HCT116 (cell line): ENCODE results near the gene NEURL1B. TPM values are rescaled to one million over a fixed set of nuclear protein-coding genes. Genes with fewer than 3 reads are reported as not detected.

Experiments used
- ATAC-seq: fragments of 200-7000 bp; cut with Tn5 transposase; 2 replicates; pipeline ENCODE4 v1.9.1; 2020; ENCODE audit warnings: mild to moderate bottlenecking, moderate library complexity
- BruUV-seq: library from RNA; stranded (reverse); fragments of 400-500 nt; replicated peaks from 2 replicates; lab custom pipeline; 2021; lab: Mats Ljungman, UMichigan
- CTCF ChIA-PET: fragments of 300-600 bp; sonication (Branson Sonifier 250); formaldehyde crosslinking; loops from one replicate; lab custom pipeline; 2021; ENCODE audit warnings: antibody characterized with exemption; lab: Charles Lee
- POLR2A ChIA-PET: fragments of 300-600, 350-600 bp; sonication (Branson Sonifier 250); formaldehyde crosslinking; loops from one replicate; lab custom pipeline; 2021; ENCODE audit warnings: antibody characterized with exemption; lab: Charles Lee
- RAD21 ChIA-PET, 2 experiments: fragments of 300-600 bp; sonication (Branson Sonifier 250); formaldehyde crosslinking; loops; one replicate each; lab custom pipeline; 2023; ENCODE audit warnings: low total read pairs in 2 of 2; ENCODE audit not compliant: uncharacterized antibody in 2 of 2, unreplicated experiment in 2 of 2, low non-redundant PET in 1 of 2; lab: Charles Lee
- DNase-seq: peaks from one replicate; pipeline ENCODE4 v3.0.0-alpha.2; 2010; ENCODE audit warnings: low read depth, low spot score
- H2AFZ ChIP-seq: fragments of 200-600 bp; shearing (Covaris generic), sonication (generic); 2 replicates; pipeline ENCODE4 v1.6.1; 2017; ENCODE audit warnings: low read depth, mixed run types, mixed read lengths, antibody characterized with exemption, low read length; ENCODE audit not compliant: poor library complexity, severe bottlenecking
- H3K27ac ChIP-seq: 2 replicates; pipeline ENCODE4 v1.5.1; 2012; ENCODE audit warnings: low read depth, low read length
- H3K27me3 ChIP-seq: fragments of 200-600 bp; sonication (generic); 2 replicates; pipeline ENCODE4 v1.6.1; 2016; ENCODE audit warnings: mixed run types, low read length, mixed read lengths; ENCODE audit not compliant: insufficient read depth
- H3K36me3 ChIP-seq, 2 experiments: fragments of 200-500 bp in 1 of 2; fragments of 200-600 bp in 1 of 2; sonication (Bioruptor generic) in 1 of 2; sonication (generic) in 1 of 2; 2 replicates each; pipeline versions ENCODE4 v1.5.1 to v1.6.1; 2014 to 2016; ENCODE audit warnings: low read length in 2 of 2, inconsistent platforms in 1 of 2, mixed read lengths in 1 of 2, mixed run types in 1 of 2; ENCODE audit not compliant: insufficient read depth in 2 of 2, control insufficient read depth in 1 of 2
- H3K4me1 ChIP-seq, 2 experiments: fragments of 200-600 bp in 1 of 2; sonication (generic) in 1 of 2; 2 replicates each; pipeline versions ENCODE4 v1.5.1 to v1.6.1; 2012 to 2017; ENCODE audit warnings: low read length in 2 of 2, inconsistent platforms in 1 of 2, mild to moderate bottlenecking in 1 of 2, mixed read lengths in 1 of 2, mixed run types in 1 of 2, moderate library complexity in 1 of 2; ENCODE audit not compliant: insufficient read depth in 2 of 2, control insufficient read depth in 1 of 2
- H3K4me2 ChIP-seq: fragments of 200-600 bp; sonication (generic); 2 replicates; pipeline ENCODE4 v1.6.1; 2017; ENCODE audit warnings: mixed run types, low read length, mixed read lengths
- H3K4me3 ChIP-seq, 2 experiments: fragments of 200-600 bp in 1 of 2; sonication (generic) in 1 of 2; replicated peaks in 1 of 2; 2 replicates each; pipeline ENCODE4 v1.5.1; 2011 to 2016; ENCODE audit warnings: low read length in 2 of 2, control low read depth in 1 of 2, low read depth in 1 of 2, mild to moderate bottlenecking in 1 of 2, mixed read lengths in 1 of 2, mixed run types in 1 of 2
- H3K79me2 ChIP-seq: fragments of 200-600 bp; sonication (generic); 2 replicates; pipeline ENCODE4 v1.6.1; 2017; ENCODE audit warnings: mild to moderate bottlenecking, mixed run types, low read length, moderate library complexity, mixed read lengths; ENCODE audit not compliant: insufficient read depth
- H3K9ac ChIP-seq: fragments of 200-600 bp; sonication (generic); 2 replicates; pipeline ENCODE4 v1.6.1; 2016; ENCODE audit warnings: low read length, mixed read lengths
- H3K9me2 ChIP-seq: fragments of 200-600 bp; sonication (generic), shearing (Covaris generic); 2 replicates; pipeline ENCODE4 v1.6.1; 2017; ENCODE audit warnings: mixed run types, mild to moderate bottlenecking, moderate library complexity; ENCODE audit not compliant: insufficient read depth
- H3K9me3 ChIP-seq, 2 experiments: fragments of 200-500 bp in 1 of 2; fragments of 200-600 bp in 1 of 2; sonication (Bioruptor generic) in 1 of 2; sonication (generic) in 1 of 2; 2 replicates each; pipeline ENCODE4 v1.6.1; 2014 to 2017; ENCODE audit warnings: low read length in 2 of 2, mixed read lengths in 2 of 2, inconsistent platforms in 1 of 2, low read depth in 1 of 2, mild to moderate bottlenecking in 1 of 2, mixed run types in 1 of 2, moderate library complexity in 1 of 2; ENCODE audit not compliant: control insufficient read depth in 1 of 2, insufficient read depth in 1 of 2
- H4K20me1 ChIP-seq: fragments of 200-600 bp; sonication (generic), shearing (Covaris generic); 2 replicates; pipeline ENCODE4 v1.6.1; 2017; ENCODE audit warnings: mixed run types, mild to moderate bottlenecking, moderate library complexity; ENCODE audit not compliant: insufficient read depth
- CBX3 ChIP-seq: IDR thresholded peaks from 2 replicates; pipeline ENCODE4 v1.6.1; 2012; ENCODE audit warnings: low read depth
- CTCF ChIP-seq, 3 experiments: fragments of 200-600 bp in 1 of 3; sonication (generic) in 1 of 3; IDR thresholded peaks in 2 of 3; conservative IDR thresholded peaks in 1 of 3; 2 replicates each; pipeline ENCODE4 v1.5.1; 2012 to 2017; ENCODE audit warnings: low read depth in 2 of 3, low read length in 2 of 3, antibody characterized with exemption in 1 of 3, borderline replicate concordance in 1 of 3, control low read depth in 1 of 3, mild to moderate bottlenecking in 1 of 3, mixed read lengths in 1 of 3, mixed run types in 1 of 3, moderate library complexity in 1 of 3; ENCODE audit not compliant: insufficient read depth in 1 of 3
- EZH2 ChIP-seq: fragments of 200-600 bp; sonication (generic); IDR thresholded peaks from 2 replicates; pipeline ENCODE4 v1.6.1; 2017; ENCODE audit warnings: antibody characterized with exemption, mixed run types
- EZH2phosphoT487 ChIP-seq: fragments of 200-600 bp; IDR thresholded peaks from 2 replicates; pipeline ENCODE4 v1.6.1; 2018; ENCODE audit warnings: antibody characterized with exemption, borderline replicate concordance
- FOSL1 ChIP-seq: IDR thresholded peaks from 2 replicates; pipeline ENCODE4 v1.6.1; 2012; ENCODE audit warnings: low read depth
- MAX ChIP-seq: IDR thresholded peaks from 2 replicates; pipeline ENCODE4 v1.6.1; 2012
- POLR2A ChIP-seq: IDR thresholded peaks from 2 replicates; pipeline ENCODE4 v1.7.0; 2011; ENCODE audit warnings: borderline replicate concordance; ENCODE audit not compliant: insufficient read depth, insufficient read length; ENCODE audit errors: extremely low read depth
- POLR2AphosphoS5 ChIP-seq: IDR thresholded peaks from 2 replicates; pipeline ENCODE4 v1.6.1; 2011; ENCODE audit warnings: mild to moderate bottlenecking, low read depth, low read length, moderate library complexity
- RAD21 ChIP-seq: IDR thresholded peaks from 2 replicates; pipeline ENCODE4 v1.6.1; 2012; ENCODE audit warnings: low read depth, mild to moderate bottlenecking
- SP1 ChIP-seq: IDR thresholded peaks from 2 replicates; pipeline ENCODE4 v1.6.1; 2012; ENCODE audit warnings: low read depth
- TCF7L2 ChIP-seq: IDR thresholded peaks from 2 replicates; pipeline ENCODE4 v1.7.0; 2011; ENCODE audit warnings: borderline replicate concordance, inconsistent platforms; ENCODE audit not compliant: insufficient read depth, insufficient read length; ENCODE audit errors: extremely low read depth
- YY1 ChIP-seq: IDR thresholded peaks from 2 replicates; pipeline ENCODE4 v1.6.1; 2011; ENCODE audit warnings: low read length, low read depth, moderate library complexity, mild to moderate bottlenecking; ENCODE audit not compliant: insufficient replicate concordance; ENCODE audit errors: extremely low read depth
- ZBTB33 ChIP-seq: IDR thresholded peaks from 2 replicates; pipeline ENCODE4 v1.6.1; 2011; ENCODE audit warnings: mild to moderate bottlenecking, low read length, moderate library complexity; ENCODE audit not compliant: insufficient replicate concordance; ENCODE audit errors: extremely low read depth
- ZNF274 ChIP-seq: fragments of 200-500 bp; sonication (Bioruptor generic); IDR thresholded peaks from 2 replicates; pipeline ENCODE4 v1.6.1; 2014; ENCODE audit warnings: mild to moderate bottlenecking, low read depth, low read length, inconsistent platforms
- intact Hi-C: fragments of 100-400 bp; cut with micrococcal nuclease; formaldehyde crosslinking; loops from 2 replicates; pipeline ENCODE4 v1.10.0; 2022
- total RNA-seq: library from RNA; stranded (reverse); gene quantifications from one replicate; pipeline ENCODE4 v1.2.1, GENCODE V29; 2021; ENCODE audit not compliant: unreplicated experiment

NEURL1B gene
- total RNA-seq, 1 experiment from 2014 or later, result 5.8 TPM

GRCh38 chr5:172696171-172696849 is 55.2 kb downstream of the NEURL1B start:
- POLR2A ChIA-PET, result no interaction called here

More at GRCh38 chr5:172696171-172696849, 55.2 kb downstream of the NEURL1B start:
- DNase-seq, result no peak
- Histone ChIP-seq H4K20me1 (no peaks in the 10 kb centered on the region; the same call in 1 of the 2 replicates), H3K36me3 (no peaks in the 10 kb centered on the region), H3K4me2 (no peak overlapping the region; the same call in 1 of the 2 replicates), H3K9ac (no peak overlapping the region), H3K9me2 (no peaks in the 10 kb centered on the region), H3K27me3 (no peaks in the 10 kb centered on the region), H3K27ac (no peak overlapping the region), H3K4me3 (no peak overlapping the region), H3K79me2 (no peaks in the 10 kb centered on the region), H3K9me3 (no peaks in the 10 kb centered on the region), H3K4me1 (peaks cover 0 to 9% of the 10 kb centered on the region in 2 experiments; a peak in 2 of 4 replicates), H2AFZ (no peak overlapping the region)
- no peak for ATAC-seq
- intact Hi-C loops, result loop anchor here (10.0 kb wide), 1 partner anchor 782 kb away; no protein-coding TSS in a partner anchor
- ChIA-PET CTCF (interaction anchor here (0.7 to 2.5 kb wide), 9 partner anchors 11 to 784 kb away, joined by 3 to 27 read pairs (median 5); no protein-coding TSS in a partner anchor), RAD21 (interaction anchor here (1.0 kb wide), 2 partner anchors 30 to 217 kb away, joined by 3 to 7 read pairs; no protein-coding TSS in a partner anchor)
- TF ChIP-seq CBX3 (no peak), FOSL1 (no peak), EZH2phosphoT487 (no peak), POLR2AphosphoS5 (no peak), CTCF (IDR thresholded peaks at IDR 0.05 in 2 of 3, conservative IDR thresholded peaks at IDR 0.05 in 1 of 3; ENCODE audit: borderline replicate concordance in 1 of 3, insufficient read depth in 1 of 3, low read depth in 2 of 3, low read length in 2 of 3) (no peak), ZNF274 (no peak), ZBTB33 (no peak), MAX (no peak), SP1 (no peak), EZH2 (no peak), YY1 (no peak), TCF7L2 (no peak), POLR2A (no peak), RAD21 (no peak)
- no TSS peak for BruUV-seq
